GM10266 (cell line): ENCODE data around the gene CCSER1.

Source experiments
- DNase-seq: peaks from one replicate; pipeline ENCODE4 v3.0.0; 2012; ENCODE audit errors: extremely low spot score
- TF ChIP-seq, protein P1 (sequence below): IDR thresholded peaks from 2 replicates; pipeline ENCODE4 v1.5.1; 2012; ENCODE audit warnings: mild to moderate bottlenecking, low read depth; ENCODE audit not compliant: control insufficient read depth, insufficient read depth; ENCODE audit errors: missing control alignments

The CCSER1 gene

GRCh38 chr4:90127706-90128345 lies 632 bp downstream of the CCSER1 start:
- TF ChIP-seq, protein P1, sequence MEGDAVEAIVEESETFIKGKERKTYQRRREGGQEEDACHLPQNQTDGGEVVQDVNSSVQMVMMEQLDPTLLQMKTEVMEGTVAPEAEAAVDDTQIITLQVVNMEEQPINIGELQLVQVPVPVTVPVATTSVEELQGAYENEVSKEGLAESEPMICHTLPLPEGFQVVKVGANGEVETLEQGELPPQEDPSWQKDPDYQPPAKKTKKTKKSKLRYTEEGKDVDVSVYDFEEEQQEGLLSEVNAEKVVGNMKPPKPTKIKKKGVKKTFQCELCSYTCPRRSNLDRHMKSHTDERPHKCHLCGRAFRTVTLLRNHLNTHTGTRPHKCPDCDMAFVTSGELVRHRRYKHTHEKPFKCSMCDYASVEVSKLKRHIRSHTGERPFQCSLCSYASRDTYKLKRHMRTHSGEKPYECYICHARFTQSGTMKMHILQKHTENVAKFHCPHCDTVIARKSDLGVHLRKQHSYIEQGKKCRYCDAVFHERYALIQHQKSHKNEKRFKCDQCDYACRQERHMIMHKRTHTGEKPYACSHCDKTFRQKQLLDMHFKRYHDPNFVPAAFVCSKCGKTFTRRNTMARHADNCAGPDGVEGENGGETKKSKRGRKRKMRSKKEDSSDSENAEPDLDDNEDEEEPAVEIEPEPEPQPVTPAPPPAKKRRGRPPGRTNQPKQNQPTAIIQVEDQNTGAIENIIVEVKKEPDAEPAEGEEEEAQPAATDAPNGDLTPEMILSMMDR, result no peak
- peak; percentile 11 for DNase-seq

GRCh38 chr4:90128961-90129495 lies 1.8 kb downstream of the CCSER1 start:
- TF ChIP-seq, protein P1, result no peak
- no peak for DNase-seq

DNA sequence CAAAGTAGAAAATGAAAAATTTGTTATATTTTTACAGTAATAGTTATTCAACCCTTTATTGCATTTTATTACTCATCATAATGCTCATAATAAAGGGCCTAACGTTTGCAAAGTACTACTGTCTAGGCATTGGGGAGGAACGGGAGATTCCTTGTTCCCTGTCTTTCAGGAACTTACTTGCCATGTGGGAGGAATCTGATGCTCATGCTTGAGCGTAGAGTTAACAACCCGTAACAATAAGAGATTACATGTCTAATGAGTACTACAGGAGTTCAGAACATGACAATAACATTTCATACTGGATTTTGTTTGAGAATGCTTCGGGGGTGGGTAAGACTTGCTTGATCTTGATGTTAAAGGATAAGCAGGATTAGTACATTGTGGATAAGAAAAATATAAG lies 2.9 kb downstream of the CCSER1 start:
- TF ChIP-seq, protein P1, result no peak
- DNase-seq, result no peak

DNA sequence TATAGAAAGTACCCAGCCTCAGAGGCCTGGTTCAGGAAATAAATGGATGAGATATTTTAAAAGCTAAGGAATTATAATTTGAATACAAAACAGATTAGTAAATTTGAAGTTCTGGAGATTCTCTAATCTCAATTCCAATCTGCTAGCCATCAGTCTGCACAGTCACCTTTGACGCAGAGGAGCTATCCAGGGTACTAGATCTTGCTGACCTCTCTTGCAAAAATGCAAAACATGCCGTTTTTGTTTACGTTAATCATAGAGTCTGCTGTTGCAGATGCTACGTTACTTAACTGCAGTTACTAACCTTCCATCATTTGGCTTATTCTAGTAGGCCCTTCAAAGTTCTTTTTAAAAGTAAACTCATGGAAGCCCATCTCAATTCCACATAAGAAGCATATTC lies 10.4 kb downstream of the CCSER1 start:
- DNase-seq, result no peak
- TF ChIP-seq, protein P1, result no peak

- TF ChIP-seq, protein P1, result no peak
- DNase-seq, result no peak
Measured at GRCh38 chr4:90142081-90142480, 14.9 kb downstream of the CCSER1 start.

DNA sequence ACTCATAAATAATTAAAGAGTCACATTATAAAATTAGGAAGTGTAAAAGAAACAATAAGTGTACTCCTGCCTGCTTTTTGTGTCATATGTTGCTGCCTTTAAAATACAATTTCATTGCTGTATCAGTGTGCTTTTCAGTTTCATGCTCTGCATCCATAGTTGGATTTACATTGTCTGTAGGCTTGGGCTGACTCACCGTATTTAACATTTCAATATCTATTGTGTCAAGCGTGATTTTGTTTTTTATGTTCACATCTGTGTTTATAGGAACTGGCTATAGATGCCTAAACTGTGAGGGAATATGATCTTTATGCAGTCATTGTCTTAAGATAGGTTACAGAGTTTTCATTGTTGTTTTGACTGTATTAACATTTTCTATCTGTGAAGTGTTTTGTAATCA lies 18.1 kb downstream of the CCSER1 start:
- no peak for DNase-seq
- TF ChIP-seq, protein P1, result no peak

- no peak for DNase-seq
- TF ChIP-seq, protein P1, result no peak
Measured at GRCh38 chr4:90146306-90146705, 19.1 kb downstream of the CCSER1 start.
